OCI-LY3 (cell line): ENCODE data around the gene TRAM1L1.

Source experiments
- H2AFZ ChIP-seq: fragments of 200-600, 300-600 bp; shearing (Covaris generic); 2 replicates; pipeline ENCODE4 v1.6.0; 2014; ENCODE audit warnings: antibody characterized with exemption, low read depth, low read length
- H3K27ac ChIP-seq: fragments of 200-600, 300-600 bp; sonication (generic); 2 replicates; pipeline ENCODE4 v1.5.1; 2014; ENCODE audit warnings: mild to moderate bottlenecking, low read length, moderate library complexity, mixed read lengths
- H3K27me3 ChIP-seq: fragments of 200-600, 300-600 bp; sonication (generic); 2 replicates; pipeline ENCODE4 v1.6.1; 2014; ENCODE audit warnings: low read depth, low read length, mixed read lengths
- H3K36me3 ChIP-seq: fragments of 200-600, 300-600 bp; sonication (generic); replicated peaks from 2 replicates; pipeline ENCODE3; 2014; ENCODE audit warnings: low read depth, low read length, mixed read lengths
- H3K4me1 ChIP-seq: fragments of 300-600, 200-600 bp; sonication (generic); 2 replicates; pipeline ENCODE4 v1.6.1; 2014; ENCODE audit warnings: low read length, mixed read lengths
- H3K4me2 ChIP-seq: fragments of 200-600, 300-600 bp; sonication (generic); 2 replicates; pipeline ENCODE4 v1.6.1; 2014; ENCODE audit warnings: low read length, mixed read lengths
- H3K4me3 ChIP-seq: fragments of 300-600, 200-600 bp; sonication (generic); 2 replicates; pipeline ENCODE4 v1.5.1; 2014; ENCODE audit warnings: antibody characterized with exemption, mild to moderate bottlenecking, low read length, moderate library complexity
- H3K79me2 ChIP-seq: fragments of 300-600, 200-600 bp; shearing (Covaris generic); 2 replicates; pipeline ENCODE4 v1.6.1; 2014; ENCODE audit warnings: mild to moderate bottlenecking, low read length, mixed read lengths
- H3K9ac ChIP-seq: fragments of 300-600, 200-600 bp; shearing (Covaris generic); 2 replicates; pipeline ENCODE4 v1.6.0; 2014; ENCODE audit warnings: mild to moderate bottlenecking, low read length, moderate library complexity
- H3K9me3 ChIP-seq: fragments of 200-600, 300-600 bp; shearing (Covaris generic); 2 replicates; pipeline ENCODE4 v1.6.1; 2014; ENCODE audit warnings: low read length, mixed read lengths; ENCODE audit not compliant: insufficient read depth
- H4K20me1 ChIP-seq: fragments of 200-600, 300-600 bp; sonication (generic); 2 replicates; pipeline ENCODE4 v1.6.1; 2016; ENCODE audit warnings: low read length, mixed read lengths; ENCODE audit not compliant: insufficient read depth
- CTCF ChIP-seq: fragments of 200-600, 300-600 bp; sonication (generic); IDR thresholded peaks from 2 replicates; pipeline ENCODE4 v1.5.1; 2014; ENCODE audit warnings: antibody characterized with exemption, low read length, low read depth
- EZH2phosphoT487 ChIP-seq: fragments of 200-600 bp; shearing (Covaris generic); IDR thresholded peaks from 2 replicates; pipeline ENCODE4 v1.6.1; 2018; ENCODE audit warnings: antibody characterized with exemption, mixed run types, low read depth

Gene TRAM1L1

GRCh38 chr4:117042962-117043361 is 42.4 kb downstream of the TRAM1L1 start:
- Histone ChIP-seq H3K79me2 (no peaks in the 10 kb centered on the region), H3K4me2 (no peak overlapping the region), H2AFZ (no peak overlapping the region), H3K27ac (no peak overlapping the region), H3K27me3 (no peaks in the 10 kb centered on the region), H3K4me1 (no peaks in the 10 kb centered on the region), H3K36me3 (no peaks in the 10 kb centered on the region), H3K4me3 (no peak overlapping the region), H3K9me3 (no peaks in the 10 kb centered on the region), H4K20me1 (no peaks in the 10 kb centered on the region), H3K9ac (no peak overlapping the region)
- TF ChIP-seq EZH2phosphoT487 (no peak), CTCF (no peak)
